SK-N-SH (cell line): ENCODE measurements around the gene ARHGEF28. TPM values are rescaled to one million over a fixed set of nuclear protein-coding genes. Genes with fewer than 3 reads are reported as not detected.
A peak's percentile ranks its signal among the peaks of the same experiment; 100 is the strongest.

Experiments used
- CTCF ChIA-PET: fragments of 300-600, 350-600 bp; formaldehyde crosslinking; extraction: SDS; loops from one replicate; lab custom pipeline; 2021; lab: Yijun Ruan, JAX
- POLR2A ChIA-PET: fragments of 350-600 bp; sonication (Branson Sonifier 250); formaldehyde crosslinking; extraction: SDS; loops from one replicate; lab custom pipeline; 2020; ENCODE audit warnings: antibody characterized with exemption, inconsistent platforms; lab: Yijun Ruan, JAX
- DNase-seq: peaks from one replicate; pipeline ENCODE4 v3.0.0; 2012
- H2AFZ ChIP-seq: fragments of 200-600 bp; sonication (generic); 2 replicates; pipeline ENCODE4 v1.8.1; 2016; ENCODE audit warnings: antibody characterized with exemption, mild to moderate bottlenecking, low read depth
- H3F3A ChIP-seq: fragments of 200-600 bp; sonication (generic); replicated peaks from 2 replicates; pipeline ENCODE3; 2016; ENCODE audit warnings: antibody characterized with exemption, mild to moderate bottlenecking; ENCODE audit not compliant: insufficient read depth
- H3K27ac ChIP-seq, 2 experiments: fragments of 200-500 bp in 1 of 2; fragments of 200-600 bp in 1 of 2; sonication (Bioruptor generic) in 1 of 2; sonication (generic), shearing (Covaris generic) in 1 of 2; 2 replicates each; pipeline versions ENCODE4 v1.5.1 to v1.6.1; 2014 to 2016; ENCODE audit warnings: low read depth in 2 of 2, inconsistent platforms in 1 of 2, low read length in 1 of 2, mild to moderate bottlenecking in 1 of 2, mixed read lengths in 1 of 2
- H3K27me3 ChIP-seq: fragments of 200-600 bp; sonication (generic), shearing (Covaris generic); 2 replicates; pipeline ENCODE4 v1.6.1; 2016; ENCODE audit warnings: mixed run types; ENCODE audit not compliant: insufficient read depth
- H3K36me3 ChIP-seq, 2 experiments: fragments of 200-500 bp in 1 of 2; fragments of 200-600 bp in 1 of 2; sonication (Bioruptor generic) in 1 of 2; sonication (generic) in 1 of 2; replicated peaks in 1 of 2; 2 replicates each; pipeline versions ENCODE3 to v1.5.1; 2014 to 2016; ENCODE audit warnings: low read length in 1 of 2, mild to moderate bottlenecking in 1 of 2; ENCODE audit not compliant: insufficient read depth in 2 of 2, control insufficient read depth in 1 of 2
- H3K4me1 ChIP-seq, 2 experiments: fragments of 200-500 bp in 1 of 2; fragments of 200-600 bp in 1 of 2; sonication (Bioruptor generic) in 1 of 2; sonication (generic), shearing (Covaris generic) in 1 of 2; 2 replicates each; pipeline versions ENCODE4 v1.5.1 to v1.6.1; 2014 to 2016; ENCODE audit warnings: low read depth in 1 of 2, low read length in 1 of 2, mixed run types in 1 of 2; ENCODE audit not compliant: insufficient read depth in 2 of 2, control insufficient read depth in 1 of 2
- H3K4me2 ChIP-seq: fragments of 200-600 bp; sonication (generic), shearing (Covaris generic); 2 replicates; pipeline ENCODE4 v1.6.1; 2017; ENCODE audit warnings: mixed run types
- H3K4me3 ChIP-seq, 2 experiments: fragments of 200-500 bp in 1 of 2; fragments of 200-600 bp in 1 of 2; sonication (Bioruptor generic) in 1 of 2; sonication (generic), shearing (Covaris generic) in 1 of 2; 2 replicates each; pipeline versions ENCODE4 v1.5.1 to v1.8.1; 2014 to 2016; ENCODE audit warnings: low read depth in 2 of 2, inconsistent platforms in 1 of 2, low read length in 1 of 2, mild to moderate bottlenecking in 1 of 2, mixed read lengths in 1 of 2, moderate library complexity in 1 of 2
- H3K79me2 ChIP-seq: fragments of 200-600 bp; sonication (generic); 2 replicates; pipeline ENCODE4 v1.8.1; 2017; ENCODE audit warnings: mild to moderate bottlenecking; ENCODE audit not compliant: insufficient read depth
- H3K9ac ChIP-seq: fragments of 200-600 bp; sonication (generic); 2 replicates; pipeline ENCODE4 v1.6.1; 2017; ENCODE audit warnings: mixed run types
- H3K9me2 ChIP-seq: fragments of 200-600 bp; sonication (generic); 2 replicates; pipeline ENCODE4 v1.6.1; 2017; ENCODE audit warnings: mixed run types
- H3K9me3 ChIP-seq: fragments of 200-600 bp; sonication (generic); 2 replicates; pipeline ENCODE4 v1.6.1; 2017; ENCODE audit warnings: mixed run types, mild to moderate bottlenecking, moderate library complexity
- H4K20me1 ChIP-seq: fragments of 200-600 bp; sonication (generic); 2 replicates; pipeline ENCODE4 v1.6.1; 2017; ENCODE audit warnings: mild to moderate bottlenecking, mixed run types; ENCODE audit not compliant: insufficient read depth
- CHD2 ChIP-seq: fragments of 150-350 bp; IDR thresholded peaks from 2 replicates; pipeline ENCODE4 v1.6.1; 2018; ENCODE audit warnings: low read length; ENCODE audit not compliant: partially characterized antibody
- ELF1 ChIP-seq: IDR thresholded peaks from 2 replicates; pipeline ENCODE4 v1.4.0; 2012
- EZH2phosphoT487 ChIP-seq: fragments of 200-600 bp; sonication (generic); IDR thresholded peaks from 2 replicates; pipeline ENCODE4 v1.6.1; 2017; ENCODE audit warnings: low read depth, mixed run types, mild to moderate bottlenecking, antibody characterized with exemption, moderate library complexity, borderline replicate concordance
- FOSL2 ChIP-seq: IDR thresholded peaks from 2 replicates; pipeline ENCODE4 v1.4.0; 2012; ENCODE audit warnings: low read depth, mild to moderate bottlenecking, moderate library complexity, borderline replicate concordance
- FOXJ3 ChIP-seq: sonication (generic); formaldehyde crosslinking; IDR thresholded peaks from 2 replicates; pipeline ENCODE4 v1.5.1; 2020; ENCODE audit warnings: mild to moderate bottlenecking, missing genetic modification reagents
- GABPA ChIP-seq: IDR thresholded peaks from 2 replicates; pipeline ENCODE4 v1.4.0; 2012; ENCODE audit warnings: low read depth, mild to moderate bottlenecking
- GATA2 ChIP-seq: sonication (generic); formaldehyde crosslinking; IDR thresholded peaks from 2 replicates; pipeline ENCODE4 v1.5.0; 2020; ENCODE audit warnings: mild to moderate bottlenecking, missing genetic modification reagents
- IRF3 ChIP-seq: fragments of 150-350 bp; IDR thresholded peaks from 2 replicates; pipeline ENCODE4 v1.6.1; 2016; ENCODE audit warnings: mild to moderate bottlenecking, low read depth, low read length
- JUND ChIP-seq: IDR thresholded peaks from 2 replicates; pipeline ENCODE4 v1.4.0; 2012
- MAX ChIP-seq: IDR thresholded peaks from 2 replicates; pipeline ENCODE4 v1.4.0; 2012; ENCODE audit warnings: low read depth
- MEF2A ChIP-seq: IDR thresholded peaks from 2 replicates; pipeline ENCODE4 v1.4.0; 2012; ENCODE audit warnings: low read depth, borderline replicate concordance
- NRF1 ChIP-seq: IDR thresholded peaks from 2 replicates; pipeline ENCODE4 v1.6.1; 2012; ENCODE audit warnings: low read depth, mild to moderate bottlenecking, low read length
- PBX3 ChIP-seq: IDR thresholded peaks from 2 replicates; pipeline ENCODE4; 2012
- POLR2AphosphoS5 ChIP-seq: IDR thresholded peaks from 2 replicates; pipeline ENCODE4 v1.6.1; 2012; ENCODE audit warnings: low read depth, low read length
- RAD21 ChIP-seq: IDR thresholded peaks from 2 replicates; pipeline ENCODE4 v1.6.1; 2012; ENCODE audit warnings: mild to moderate bottlenecking, low read length
- RCOR1 ChIP-seq: fragments of 150-350 bp; IDR thresholded peaks from 2 replicates; pipeline ENCODE4 v1.6.1; 2017; ENCODE audit warnings: antibody characterized with exemption, low read length
- REST ChIP-seq: IDR thresholded peaks from 2 replicates; pipeline ENCODE4 v1.6.1; 2012; ENCODE audit warnings: mild to moderate bottlenecking, low read depth, low read length, moderate library complexity
- RFX5 ChIP-seq: IDR thresholded peaks from 2 replicates; pipeline ENCODE4 v1.6.1; 2012; ENCODE audit warnings: mild to moderate bottlenecking, improper control_type of control experiment, low read length
- RXRA ChIP-seq: IDR thresholded peaks from 2 replicates; pipeline ENCODE4 v1.4.0; 2012; ENCODE audit warnings: low read depth, mild to moderate bottlenecking, borderline replicate concordance
- SIN3A ChIP-seq: IDR thresholded peaks from 2 replicates; pipeline ENCODE4 v1.6.1; 2012; ENCODE audit warnings: low read depth, mild to moderate bottlenecking, low read length, moderate library complexity, borderline replicate concordance
- SMC3 ChIP-seq: IDR thresholded peaks from 2 replicates; pipeline ENCODE4 v1.6.1; 2012; ENCODE audit warnings: low read depth, low read length, improper control_type of control experiment
- USF1 ChIP-seq: IDR thresholded peaks from 2 replicates; pipeline ENCODE4 v1.4.0; 2012; ENCODE audit warnings: low read depth, borderline replicate concordance
- USF2 ChIP-seq: fragments of 150-350 bp; IDR thresholded peaks from 2 replicates; pipeline ENCODE4 v1.6.1; 2017; ENCODE audit warnings: antibody characterized with exemption, low read length, low read depth, borderline replicate concordance
- YY1 ChIP-seq: IDR thresholded peaks from 2 replicates; pipeline ENCODE4 v1.4.0; 2012; ENCODE audit warnings: low read depth, mild to moderate bottlenecking
- ZBTB33 ChIP-seq: IDR thresholded peaks from 2 replicates; pipeline ENCODE4 v1.4.0; 2012; ENCODE audit warnings: low read depth, borderline replicate concordance
- WGBS: methylation state at CpG from one replicate; pipeline ENCODE4 v1.1.6; 2017; ENCODE audit warnings: low lambda C conversion rate; 5-methylcytosine and 5-hydroxymethylcytosine counted together
- polyA plus RNA-seq, 3 experiments: library from polyadenylated mRNA; depleted of rRNA; stranded (reverse); fragments of >200 nt; gene quantifications; 2 replicates each; pipeline ENCODE4 v1.2.3, GENCODE V29; 2012

ARHGEF28 gene
- polyA plus RNA-seq, 1 of the 3 experiments (the other 2 are of a cell fraction), result 4.2 TPM

GRCh38 chr5:73692166-73692640 is 66.2 kb downstream of the ARHGEF28 start:
- Histone ChIP-seq H3K36me3 (no peaks in the 10 kb centered on the region), H3K4me3 (no peak overlapping the region), H2AFZ (no peak overlapping the region), H4K20me1 (no peaks in the 10 kb centered on the region), H3F3A (peaks cover 20% of the 10 kb centered on the region), H3K9ac (peak overlapping the region; percentile 21; the same call in 1 of the 2 replicates), H3K9me2 (no peaks in the 10 kb centered on the region), H3K27ac (peak overlapping the region in 1 of 2 experiments; percentile 76; a peak in 2 of 4 replicates), H3K4me1 (peaks cover 0 to 27% of the 10 kb centered on the region in 2 experiments; a peak in 2 of 4 replicates), H3K9me3 (no peaks in the 10 kb centered on the region), H3K79me2 (peaks cover 4% of the 10 kb centered on the region; the same call in 1 of the 2 replicates), H3K4me2 (peak overlapping the region; percentile 60), H3K27me3 (no peaks in the 10 kb centered on the region)
- no peak for DNase-seq
- ChIA-PET POLR2A (no interaction called here), CTCF (interaction anchor here (0.8 to 2.6 kb wide), 10 partner anchors 14 to 102 kb away, joined by 3 to 37 read pairs (median 5); no protein-coding TSS in a partner anchor)
- whole genome bisulfite sequencing, result 13% methylated on average over 2 of the region's 2 CpGs
- TF ChIP-seq RCOR1 (no peak), POLR2AphosphoS5 (no peak), YY1 (no peak), USF2 (no peak), USF1 (no peak), FOXJ3 (CRISPR knock-in tag) (no peak), FOSL2 (peak; percentile 31; the same call in 1 of the 2 replicates), SMC3 (no peak), MAX (no peak), ZBTB33 (no peak), NRF1 (no peak), EZH2phosphoT487 (no peak), JUND (peak; percentile 11; the same call in 1 of the 2 replicates), RFX5 (no peak), RAD21 (no peak), RXRA (no peak), GABPA (no peak), IRF3 (no peak), REST (no peak), GATA2 (no peak), MEF2A (no peak), CHD2 (no peak), PBX3 (no peak), SIN3A (no peak), ELF1 (no peak)
